GM21515 (cell line): ENCODE data around the gene CYP26C1.

Source experiments
- ATAC-seq: cut with Tn5 transposase; IDR thresholded peaks from one replicate; pipeline ENCODE4 v1.9.1; 2021; ENCODE audit not compliant: unreplicated experiment

Gene CYP26C1

GRCh38 chr10:93063977-93064660, 3.5 kb downstream of the CYP26C1 start:
- ATAC-seq = no peak

DNA sequence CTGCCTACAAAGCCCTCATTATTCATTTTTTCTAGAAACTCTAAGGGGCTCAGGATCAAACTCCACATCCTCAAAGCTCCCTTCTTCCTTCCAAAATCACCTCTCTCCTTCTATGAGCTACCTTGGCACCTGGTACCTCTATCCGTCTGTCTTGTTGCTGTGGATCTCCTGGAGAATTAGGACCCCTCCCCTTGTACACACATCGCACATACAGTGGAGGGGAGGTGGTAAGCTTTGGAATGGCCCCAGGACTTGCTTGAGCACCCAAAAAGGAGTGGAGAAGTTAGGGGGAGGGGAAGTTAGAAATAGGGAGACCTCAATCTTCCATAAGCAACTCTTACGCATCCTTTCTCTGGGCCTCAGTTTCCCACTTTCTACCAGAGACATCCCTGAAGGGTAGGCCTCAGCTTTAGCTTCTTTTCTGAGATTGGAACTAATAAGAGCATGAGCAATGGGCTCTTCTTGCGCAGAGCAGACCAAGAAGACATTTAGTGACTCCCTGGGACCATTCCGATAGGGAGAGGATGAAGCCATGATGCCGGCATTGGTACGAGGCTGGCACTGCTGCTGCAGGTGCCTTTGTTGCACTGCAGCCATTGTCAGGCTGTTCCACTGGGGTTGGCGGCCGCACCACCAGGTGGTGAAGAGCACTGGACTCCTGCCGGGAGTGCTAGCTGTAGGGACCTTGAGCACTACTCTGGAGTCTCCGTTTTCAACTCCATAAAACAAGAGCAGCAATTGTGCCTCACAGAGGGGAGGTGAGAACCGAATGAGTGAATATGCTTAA, 4.5 kb downstream of the CYP26C1 start:
- ATAC-seq = no peak

- ATAC-seq = no peak
These were observed 5.3 kb downstream of the CYP26C1 start for GRCh38 chr10:93065675-93066543.

DNA sequence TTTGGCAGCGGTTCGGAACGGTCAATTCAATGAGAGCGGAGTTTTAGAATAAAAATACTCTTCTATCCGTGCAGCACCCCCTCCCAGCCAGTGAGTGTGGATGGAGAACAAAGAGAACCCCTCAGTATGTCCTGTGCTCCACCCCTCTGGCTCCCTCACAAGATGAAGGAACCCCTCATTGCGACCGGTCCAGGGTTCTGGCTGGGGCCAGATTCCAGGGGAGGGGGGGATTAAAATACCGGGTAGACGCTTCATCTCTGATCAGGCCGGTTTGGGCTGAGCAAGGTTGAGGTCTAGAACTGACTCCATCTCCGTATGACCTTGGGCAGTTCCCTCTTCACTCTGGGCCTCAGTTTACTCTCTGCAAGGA, 5.9 kb downstream of the CYP26C1 start:
- no peak for ATAC-seq

DNA sequence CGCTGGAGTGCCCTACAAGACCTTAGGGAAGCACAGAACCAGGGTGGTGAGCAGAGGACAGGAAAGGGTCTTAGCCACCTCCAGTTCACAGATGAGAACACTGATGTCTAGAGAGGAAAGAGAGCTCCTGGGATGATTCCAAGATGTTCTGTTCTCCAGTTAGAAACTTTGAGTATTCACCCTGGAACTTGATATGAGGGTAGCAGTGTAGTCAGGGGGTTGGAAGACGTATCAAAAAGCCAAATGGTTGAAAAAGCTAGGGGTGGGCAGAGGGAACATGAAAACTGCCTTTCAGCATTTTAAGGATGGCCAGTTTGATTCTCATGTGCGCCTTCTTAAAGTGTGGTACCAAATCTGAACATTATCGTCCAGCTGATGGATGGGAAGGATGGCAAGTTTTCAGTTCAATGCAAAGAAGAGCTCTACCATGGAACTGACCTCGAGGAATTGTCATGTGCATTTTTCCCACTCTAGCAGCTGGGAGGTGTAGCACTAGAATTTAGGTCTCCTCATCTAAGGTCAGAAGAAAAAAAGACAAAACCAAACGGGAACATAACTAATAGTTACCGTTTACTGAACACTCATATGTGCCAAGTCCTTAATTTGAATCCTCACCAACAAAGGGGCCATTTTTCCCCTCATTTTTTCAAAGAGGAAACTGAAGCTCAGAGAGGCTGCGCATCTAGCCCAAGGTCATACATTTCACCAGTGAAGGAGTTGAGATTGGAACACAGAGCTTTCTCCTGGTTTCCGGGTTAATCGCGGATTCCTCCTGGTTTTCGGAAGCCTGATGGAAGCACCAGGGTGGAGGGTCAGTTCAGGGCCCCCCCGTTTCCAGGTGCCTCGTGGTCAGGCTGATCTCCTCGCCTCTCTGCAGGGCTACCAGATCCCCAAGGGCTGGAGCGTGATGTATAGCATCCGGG, 7.1 kb downstream of the CYP26C1 start:
- ATAC-seq = no peak

GRCh38 chr10:93068411-93069244, 8.0 kb downstream of the CYP26C1 start:
- no peak for ATAC-seq

DNA sequence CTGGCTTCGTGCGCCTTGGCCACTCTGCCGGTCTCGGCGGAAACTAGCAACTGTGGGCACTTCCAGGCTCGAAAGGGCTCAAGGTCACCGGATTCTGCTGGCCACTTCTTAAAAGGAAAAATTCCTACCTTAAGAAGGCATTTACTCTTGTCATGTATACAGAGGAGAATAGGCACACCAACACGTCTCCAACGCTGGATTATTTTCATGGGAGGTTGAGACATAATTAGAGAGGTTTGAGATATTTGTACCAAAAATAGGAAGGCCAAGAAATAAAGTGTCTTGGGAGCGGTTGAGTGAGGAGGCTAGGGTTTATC, 8.6 kb downstream of the CYP26C1 start:
- no peak for ATAC-seq

DNA sequence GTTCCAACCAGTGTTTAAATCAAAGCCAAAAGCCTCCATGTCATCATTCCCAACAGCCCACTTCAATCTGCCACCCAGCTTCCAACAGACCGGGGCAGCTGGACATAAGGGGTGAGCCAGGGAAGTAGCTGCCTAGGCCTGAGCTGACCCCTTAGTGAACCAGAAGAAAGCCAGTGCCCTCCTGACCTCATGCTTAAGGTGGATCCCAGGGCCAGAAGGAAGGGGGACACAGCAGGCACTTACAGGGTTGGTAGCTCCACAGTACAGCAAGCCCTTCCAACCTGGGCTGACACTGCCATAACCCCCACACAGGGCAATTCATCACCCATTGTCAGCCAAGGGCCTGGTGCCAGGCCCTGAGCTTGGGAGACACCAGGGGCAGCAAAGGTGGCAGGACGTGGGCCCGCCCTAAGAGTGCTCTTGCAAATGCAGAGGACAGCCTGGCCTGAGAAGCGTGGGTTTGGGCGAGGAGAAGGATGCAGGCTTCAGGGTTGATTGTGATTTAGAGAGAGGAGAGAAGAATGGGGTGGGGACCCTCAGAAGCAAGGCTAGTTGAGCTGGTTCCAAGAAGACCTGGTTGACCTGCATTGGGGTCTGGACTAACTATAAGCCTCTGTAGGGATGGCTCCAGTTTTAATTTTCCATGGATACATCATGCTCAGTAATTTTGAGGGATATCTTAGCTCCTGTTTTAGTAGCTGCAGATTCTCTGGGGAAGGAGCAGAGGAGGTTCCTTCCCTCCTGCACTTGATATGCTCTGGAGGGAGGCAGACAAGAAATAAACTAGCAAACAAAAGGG, 10.0 kb downstream of the CYP26C1 start:
- ATAC-seq = no peak

GRCh38 chr10:93071177-93071472, 10.5 kb downstream of the CYP26C1 start:
- ATAC-seq = no peak

DNA sequence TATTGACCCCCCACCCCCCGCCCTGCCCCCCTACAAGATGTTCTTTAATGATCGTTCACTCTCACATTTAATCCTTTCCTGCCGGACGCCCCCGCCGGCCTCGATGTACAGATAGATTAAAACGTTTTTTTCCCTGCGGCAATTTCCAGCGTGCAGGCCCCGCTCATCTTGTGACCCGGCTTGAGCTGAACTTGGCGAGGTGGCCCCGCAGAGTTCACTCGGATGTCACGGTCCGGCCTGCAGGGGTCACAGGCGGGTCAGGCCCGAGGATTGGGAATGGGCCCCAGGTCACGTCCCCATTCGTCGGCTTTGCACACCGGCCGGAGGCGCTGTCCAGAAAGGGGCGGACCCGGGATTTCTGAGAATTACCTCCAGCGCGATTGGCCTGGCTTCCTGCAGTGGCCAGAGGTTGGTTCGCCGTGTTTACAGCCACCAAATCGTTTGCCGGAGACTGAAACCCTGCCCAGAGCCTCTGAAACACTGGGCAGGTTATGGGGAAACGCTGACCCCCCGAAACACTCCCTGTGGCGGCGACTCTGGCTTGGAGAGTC, 11.2 kb downstream of the CYP26C1 start:
- ATAC-seq = no peak

- ATAC-seq = no peak
These were observed 11.7 kb downstream of the CYP26C1 start for GRCh38 chr10:93072225-93072712.

- no peak for ATAC-seq
These were observed 12.3 kb downstream of the CYP26C1 start for GRCh38 chr10:93072713-93073538.

DNA sequence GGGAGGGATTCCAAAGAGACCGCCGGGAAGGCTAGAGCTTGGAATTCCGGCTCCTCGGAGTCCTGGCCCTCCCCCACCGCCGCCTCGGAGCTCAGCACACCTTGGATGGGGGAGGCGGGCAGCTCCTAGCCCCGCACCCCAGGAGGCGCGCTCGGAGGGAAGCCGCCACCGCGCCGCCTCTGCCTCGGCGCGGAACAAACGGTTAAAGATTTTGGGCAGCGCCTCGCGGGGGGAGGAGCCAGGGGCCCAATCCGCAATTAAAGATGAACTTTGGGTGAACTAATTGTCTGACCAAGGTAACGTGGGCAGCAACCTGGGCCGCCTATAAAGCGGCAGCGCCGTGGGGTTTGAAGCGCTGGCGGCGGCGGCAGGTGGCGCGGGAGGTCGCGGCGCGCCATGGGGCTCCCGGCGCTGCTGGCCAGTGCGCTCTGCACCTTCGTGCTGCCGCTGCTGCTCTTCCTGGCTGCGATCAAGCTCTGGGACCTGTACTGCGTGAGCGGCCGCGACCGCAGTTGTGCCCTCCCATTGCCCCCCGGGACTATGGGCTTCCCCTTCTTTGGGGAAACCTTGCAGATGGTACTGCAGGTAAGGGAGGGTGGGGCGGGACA, 13.0 kb downstream of the CYP26C1 start, which contains the start of gene CYP26A1:
Gene CYP26A1 (plus strand): TSS at position 355 of the 608 bp plus-strand sequence. CDS start 42 bp downstream, at position 397.
- no peak for ATAC-seq

DNA sequence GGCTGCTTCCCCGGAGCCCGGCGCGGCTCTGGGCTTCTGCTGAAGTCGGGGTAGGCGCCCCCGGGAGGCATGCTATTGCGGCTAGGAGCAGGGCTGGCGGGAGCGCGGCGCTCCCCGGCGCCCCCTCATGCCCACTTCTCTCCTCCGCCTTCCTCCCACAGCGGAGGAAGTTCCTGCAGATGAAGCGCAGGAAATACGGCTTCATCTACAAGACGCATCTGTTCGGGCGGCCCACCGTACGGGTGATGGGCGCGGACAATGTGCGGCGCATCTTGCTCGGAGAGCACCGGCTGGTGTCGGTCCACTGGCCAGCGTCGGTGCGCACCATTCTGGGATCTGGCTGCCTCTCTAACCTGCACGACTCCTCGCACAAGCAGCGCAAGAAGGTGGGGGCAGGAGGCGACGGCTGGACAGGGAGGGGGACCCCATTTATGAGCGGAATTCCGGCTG, 13.6 kb downstream of the CYP26C1 start:
- no peak for ATAC-seq

- no peak for ATAC-seq
These were observed 14.2 kb downstream of the CYP26C1 start for GRCh38 chr10:93074597-93075368.

DNA sequence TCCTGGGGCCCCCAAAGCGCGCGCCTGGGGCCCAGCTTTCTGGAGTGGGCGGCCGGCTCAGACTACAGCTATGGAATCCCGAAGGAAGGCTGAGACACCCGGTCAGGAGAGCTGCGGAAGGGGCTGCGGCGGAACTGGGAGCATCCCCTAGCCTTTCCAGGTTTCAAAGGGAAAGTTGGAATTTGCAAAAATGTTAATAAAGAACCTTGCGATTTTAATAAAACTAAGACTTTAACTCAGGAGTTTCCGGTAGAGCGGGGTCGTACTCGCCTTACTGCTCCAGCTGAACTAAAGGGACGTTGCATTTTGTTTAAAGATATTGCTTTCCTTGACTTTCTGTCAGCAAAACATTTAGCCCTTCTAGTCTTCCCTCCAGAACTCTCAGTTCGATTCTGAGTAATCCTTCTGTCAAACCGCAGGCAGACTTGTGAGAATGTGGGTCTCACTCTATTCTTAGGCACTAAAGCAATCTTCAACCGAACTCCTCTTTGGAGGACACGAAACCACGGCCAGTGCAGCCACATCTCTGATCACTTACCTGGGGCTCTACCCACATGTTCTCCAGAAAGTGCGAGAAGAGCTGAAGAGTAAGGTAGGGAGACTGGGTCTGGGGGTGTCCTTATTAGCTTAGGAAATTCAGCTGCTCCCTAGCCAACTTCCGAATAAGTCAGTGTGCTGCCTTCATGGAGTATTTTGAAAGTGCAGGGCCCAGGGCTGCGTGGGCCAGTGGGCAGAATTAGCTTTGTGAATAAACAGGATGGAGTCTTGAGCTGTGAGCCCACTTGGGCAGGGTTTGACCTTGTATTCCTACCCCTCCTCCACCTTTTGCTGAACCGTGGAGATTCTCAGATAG, 15.0 kb downstream of the CYP26C1 start:
- ATAC-seq = no peak
